HG03025 (cell line): ENCODE results near the gene MAST3.
A peak's percentile ranks its signal among the peaks of the same experiment; 100 is the strongest.

Source experiments
- ATAC-seq: cut with Tn5 transposase; IDR thresholded peaks from one replicate; pipeline ENCODE4 v1.9.1; 2021; ENCODE audit warnings: mild to moderate bottlenecking, moderate library complexity; ENCODE audit not compliant: unreplicated experiment, low FRiP score

Gene MAST3

GRCh38 chr19:18097217-18097992 is at the start of gene MAST3:
Gene MAST3 (plus strand): TSS chr19:18097778. CDS start chr19:18097793, 15 bp downstream.
- peak; percentile 45 for ATAC-seq

- ATAC-seq, result no peak
Measured at GRCh38 chr19:18049385-18049784, 48.2 kb upstream of the MAST3 start.

- no peak for ATAC-seq
Measured at GRCh38 chr19:18051887-18052286, 45.7 kb upstream of the MAST3 start.

GRCh38 chr19:18053576-18054219 is 43.9 kb upstream of the MAST3 start:
- no peak for ATAC-seq

- no peak for ATAC-seq
Measured at GRCh38 chr19:18055967-18056366, 41.6 kb upstream of the MAST3 start.

GRCh38 chr19:18057557-18057956 is 40.0 kb upstream of the MAST3 start:
- no peak for ATAC-seq

- ATAC-seq, result no peak
Measured at GRCh38 chr19:18058208-18059009, 39.2 kb upstream of the MAST3 start.

GRCh38 chr19:18059297-18059696 is 38.3 kb upstream of the MAST3 start:
- ATAC-seq, result no peak

- no peak for ATAC-seq
Measured at GRCh38 chr19:18059902-18060301, 37.7 kb upstream of the MAST3 start.

- no peak for ATAC-seq
Measured at GRCh38 chr19:18060472-18060871, 37.1 kb upstream of the MAST3 start.

GRCh38 chr19:18062028-18062427 is 35.5 kb upstream of the MAST3 start:
- ATAC-seq, result no peak

GRCh38 chr19:18063463-18063862 is 34.1 kb upstream of the MAST3 start:
- no peak for ATAC-seq

GRCh38 chr19:18065173-18065495 is 32.4 kb upstream of the MAST3 start:
- ATAC-seq, result no peak

GRCh38 chr19:18068395-18068794 is 29.2 kb upstream of the MAST3 start:
- ATAC-seq, result no peak

- ATAC-seq, result no peak
Measured at GRCh38 chr19:18069383-18069782, 28.2 kb upstream of the MAST3 start.

GRCh38 chr19:18070181-18070580 is 27.4 kb upstream of the MAST3 start:
- no peak for ATAC-seq

- no peak for ATAC-seq
Measured at GRCh38 chr19:18072335-18072734, 25.2 kb upstream of the MAST3 start.

- no peak for ATAC-seq
Measured at GRCh38 chr19:18073197-18073596, 24.4 kb upstream of the MAST3 start.

GRCh38 chr19:18074192-18074591 is 23.4 kb upstream of the MAST3 start:
- no peak for ATAC-seq

- no peak for ATAC-seq
Measured at GRCh38 chr19:18083929-18084684, 13.5 kb upstream of the MAST3 start.
